HEK293T (cell line): ENCODE data around the gene GPD2.

Experiments
- CTCF ChIA-PET: fragments of 350-600 bp; formaldehyde crosslinking; extraction: SDS; loops from one replicate; lab custom pipeline; 2021; ENCODE audit warnings: antibody characterized with exemption, inconsistent platforms; lab: Yijun Ruan, JAX
- POLR2A ChIA-PET: fragments of 350-600 bp; formaldehyde crosslinking; extraction: SDS; loops from one replicate; lab custom pipeline; 2020; ENCODE audit warnings: antibody characterized with exemption, inconsistent platforms; lab: Yijun Ruan, JAX
- DNase-seq: peaks from one replicate; pipeline ENCODE4 v3.0.0; 2012; ENCODE audit warnings: mixed read lengths; ENCODE audit errors: extremely low spot score
- ARNT ChIP-seq: fragments of 450-650 bp; IDR thresholded peaks from 2 replicates; pipeline ENCODE4 v1.6.1; 2017; ENCODE audit warnings: mild to moderate bottlenecking
- BHLHE40 ChIP-seq: fragments of 450-650 bp; IDR thresholded peaks from 2 replicates; pipeline ENCODE4 v1.6.1; 2016; ENCODE audit warnings: mild to moderate bottlenecking, moderate library complexity, borderline replicate concordance
- CTBP1 ChIP-seq: fragments of 450-650 bp; IDR thresholded peaks from 2 replicates; pipeline ENCODE4 v1.6.1; 2016; ENCODE audit warnings: borderline replicate concordance
- ELF4 ChIP-seq: fragments of 450-650 bp; IDR thresholded peaks from 2 replicates; pipeline ENCODE4 v1.6.1; 2017; ENCODE audit warnings: antibody characterized with exemption
- FOXA1 ChIP-seq: fragments of 450-650 bp; IDR thresholded peaks from 2 replicates; pipeline ENCODE4 v1.6.1; 2016; ENCODE audit warnings: mild to moderate bottlenecking
- FOXK2 ChIP-seq: fragments of 450-650 bp; IDR thresholded peaks from 2 replicates; pipeline ENCODE4 v1.6.1; 2016; ENCODE audit warnings: mild to moderate bottlenecking
- FOXM1 ChIP-seq: fragments of 450-650 bp; IDR thresholded peaks from 2 replicates; pipeline ENCODE4 v1.6.1; 2017; ENCODE audit warnings: mild to moderate bottlenecking, borderline replicate concordance
- HDGF ChIP-seq: fragments of 450-650 bp; IDR thresholded peaks from 2 replicates; pipeline ENCODE4 v1.6.1; 2017; ENCODE audit warnings: antibody characterized with exemption, borderline replicate concordance
- L3MBTL2 ChIP-seq: fragments of 450-650 bp; conservative IDR thresholded peaks from 2 replicates; pipeline ENCODE4 v1.6.1; 2016; ENCODE audit warnings: mild to moderate bottlenecking
- LEF1 ChIP-seq: fragments of 450-650 bp; IDR thresholded peaks from 2 replicates; pipeline ENCODE4 v1.6.1; 2017; ENCODE audit warnings: mild to moderate bottlenecking, borderline replicate concordance
- NFRKB ChIP-seq: fragments of 450-650 bp; IDR thresholded peaks from 2 replicates; pipeline ENCODE4 v1.6.1; 2016; ENCODE audit warnings: mild to moderate bottlenecking, moderate library complexity
- SP1 ChIP-seq: fragments of 450-650 bp; IDR thresholded peaks from 2 replicates; pipeline ENCODE4 v1.6.1; 2017
- SUZ12 ChIP-seq: fragments of 450-650 bp; IDR thresholded peaks from 2 replicates; pipeline ENCODE4 v1.6.1; 2016; ENCODE audit warnings: mild to moderate bottlenecking
- TARDBP ChIP-seq: fragments of 450-650 bp; IDR thresholded peaks from 2 replicates; pipeline ENCODE4 v1.6.1; 2016
- ZNF384 ChIP-seq: fragments of 450-650 bp; IDR thresholded peaks from 2 replicates; pipeline ENCODE4 v1.6.1; 2016
- TF ChIP-seq, protein P1 (sequence below): fragments of 450-650 bp; IDR thresholded peaks from 2 replicates; pipeline ENCODE4 v1.6.1; 2016

Gene GPD2

DNA sequence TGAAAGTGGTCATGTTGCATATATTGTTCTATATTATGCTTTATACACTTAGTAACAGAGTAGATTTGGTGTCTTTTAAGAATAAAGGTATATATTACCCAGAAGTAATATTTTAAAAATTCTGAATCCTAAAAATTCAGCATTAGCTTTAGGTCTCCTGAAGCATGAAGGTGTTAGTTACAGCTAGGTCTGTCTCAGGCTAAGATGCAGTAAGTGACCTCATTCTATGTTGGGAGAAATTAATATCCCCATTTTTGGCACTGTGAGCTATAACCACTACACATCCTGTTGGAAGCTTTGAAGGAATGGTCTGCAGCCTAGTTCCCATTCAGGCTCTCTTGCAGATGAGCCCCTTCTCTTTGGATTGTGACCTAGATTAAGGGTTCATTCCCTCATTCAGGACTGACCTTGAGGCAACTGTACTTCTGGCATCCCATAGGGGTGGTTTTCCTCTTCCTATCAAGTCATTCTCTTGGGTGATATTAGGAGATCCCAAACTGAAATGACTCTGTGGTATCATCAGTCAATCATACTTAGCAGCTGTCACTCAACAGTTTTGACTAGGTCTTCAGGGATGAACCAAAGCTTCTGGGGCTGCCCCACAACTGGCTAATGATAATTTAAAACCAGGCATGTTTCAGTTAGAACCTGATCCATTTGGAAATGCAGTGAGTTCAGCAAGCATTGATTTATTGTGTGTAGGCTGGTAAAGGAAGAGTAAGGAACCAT is 117.7 kb downstream of the GPD2 start:
- TF ChIP-seq, protein P1, sequence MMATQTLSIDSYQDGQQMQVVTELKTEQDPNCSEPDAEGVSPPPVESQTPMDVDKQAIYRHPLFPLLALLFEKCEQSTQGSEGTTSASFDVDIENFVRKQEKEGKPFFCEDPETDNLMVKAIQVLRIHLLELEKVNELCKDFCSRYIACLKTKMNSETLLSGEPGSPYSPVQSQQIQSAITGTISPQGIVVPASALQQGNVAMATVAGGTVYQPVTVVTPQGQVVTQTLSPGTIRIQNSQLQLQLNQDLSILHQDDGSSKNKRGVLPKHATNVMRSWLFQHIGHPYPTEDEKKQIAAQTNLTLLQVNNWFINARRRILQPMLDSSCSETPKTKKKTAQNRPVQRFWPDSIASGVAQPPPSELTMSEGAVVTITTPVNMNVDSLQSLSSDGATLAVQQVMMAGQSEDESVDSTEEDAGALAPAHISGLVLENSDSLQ, result peak; percentile 66
- TF ChIP-seq SP1, result no peak
- CTCF ChIA-PET, result no interaction called here
- POLR2A ChIA-PET, result no interaction called here
- DNase-seq, result no peak

DNA sequence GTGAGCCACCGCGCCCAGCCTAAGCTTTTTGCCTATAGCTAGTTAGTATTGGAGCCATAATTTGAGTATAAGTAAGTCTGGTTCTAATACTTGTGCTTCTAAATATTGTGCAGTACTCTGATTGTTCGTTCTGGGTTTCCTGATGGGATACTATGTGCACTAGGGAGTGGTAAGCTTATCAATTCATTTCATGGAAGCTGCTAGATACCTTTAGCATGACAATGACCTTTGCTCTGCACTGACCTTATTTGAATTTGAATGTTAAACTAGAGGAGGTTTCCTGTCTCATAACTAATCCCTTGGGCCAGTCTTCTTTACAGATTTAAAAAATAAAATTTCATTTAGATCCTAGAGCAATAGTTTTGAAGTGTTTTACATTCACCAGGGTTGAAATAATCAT is 125.1 kb downstream of the GPD2 start:
- CTCF ChIA-PET, result no interaction called here
- DNase-seq, result no peak
- TF ChIP-seq FOXK2 (no peak), ZNF384 (no peak), ARNT (no peak), ELF4 (no peak), CTBP1 (no peak), FOXA1 (no peak), SUZ12 (no peak), BHLHE40 (no peak), SP1 (no peak), NFRKB (no peak), LEF1 (no peak), HDGF (no peak), L3MBTL2 (no peak), TARDBP (no peak), FOXM1 (no peak)
- TF ChIP-seq, protein P1, result no peak
- POLR2A ChIA-PET, result no interaction called here

DNA sequence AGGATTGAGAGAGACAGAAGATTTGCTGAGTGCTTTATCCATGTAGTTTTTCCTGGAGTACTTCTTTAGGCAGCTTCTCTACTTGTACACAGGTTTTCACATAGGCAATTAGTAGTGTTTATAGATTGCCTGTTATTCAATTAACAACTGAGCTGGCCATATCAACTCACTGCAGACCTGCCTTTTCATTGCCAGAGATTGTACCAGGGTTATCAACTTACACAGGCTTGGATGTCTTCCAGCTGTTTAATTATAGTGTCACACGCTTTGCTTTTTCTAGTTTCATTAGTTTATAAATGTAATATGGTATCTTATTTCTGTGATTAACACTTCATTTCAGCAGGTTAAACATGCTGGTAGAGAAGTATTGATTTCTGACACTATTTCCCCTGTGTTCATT is 125.9 kb downstream of the GPD2 start:
- CTCF ChIA-PET, result interaction anchor here (0.6 kb wide), 1 partner anchor 227 kb away, joined by 5 read pairs; no protein-coding TSS in a partner anchor
- no peak for DNase-seq
- no peak for TF ChIP-seq FOXM1
- no peak for TF ChIP-seq CTBP1
- TF ChIP-seq ZNF384, result no peak
- TF ChIP-seq ARNT, result no peak
- no peak for TF ChIP-seq TARDBP
- POLR2A ChIA-PET, result no interaction called here

DNA sequence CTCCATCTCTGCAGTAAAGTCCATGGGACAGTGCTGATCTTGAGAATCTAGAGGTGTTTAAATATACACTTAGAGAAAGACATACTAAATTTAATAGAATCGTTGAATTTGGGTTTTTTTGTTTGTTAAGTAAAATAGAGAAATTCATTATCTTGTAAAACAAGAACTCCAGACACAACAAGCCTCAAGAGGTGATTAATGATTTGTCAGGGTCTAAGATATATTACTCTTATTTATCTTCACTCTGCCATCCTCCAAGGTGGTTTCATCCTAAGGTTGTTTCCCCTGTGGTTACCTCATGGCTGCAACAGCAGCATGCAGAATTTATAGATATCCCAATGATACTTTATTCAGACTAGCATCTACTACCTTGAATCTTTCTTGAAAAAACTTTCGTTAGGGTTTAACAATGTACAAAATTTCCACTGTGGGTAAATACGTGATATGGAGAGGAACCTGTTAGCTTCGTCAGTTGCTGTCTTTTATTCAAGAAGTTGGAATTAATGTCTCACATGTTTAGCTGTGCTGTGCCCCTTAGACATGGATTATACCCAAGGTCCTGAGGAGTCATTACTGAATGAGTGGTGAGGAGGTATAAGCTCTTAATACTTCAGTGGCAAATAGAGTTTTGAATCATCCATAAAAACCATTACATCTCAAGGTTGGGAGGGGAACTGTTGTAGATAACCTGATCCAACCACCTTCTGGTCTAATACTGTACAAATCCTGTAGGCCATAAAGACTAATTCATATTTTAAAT is 128.0 kb downstream of the GPD2 start:
- no peak for TF ChIP-seq CTBP1
- TF ChIP-seq FOXK2, result no peak
- TF ChIP-seq LEF1, result no peak
- TF ChIP-seq ZNF384, result no peak
- TF ChIP-seq L3MBTL2, result no peak
- TF ChIP-seq, protein P1, result no peak
- no peak for TF ChIP-seq NFRKB
- TF ChIP-seq ELF4, result no peak
- no peak for TF ChIP-seq ARNT
- no peak for TF ChIP-seq SP1
- no peak for TF ChIP-seq TARDBP
- no peak for TF ChIP-seq FOXA1
- POLR2A ChIA-PET, result interaction anchor here (1.2 kb wide), 1 partner anchor 223 kb away, joined by 3 read pairs; no protein-coding TSS in a partner anchor
- CTCF ChIA-PET, result no interaction called here
- DNase-seq, result no peak

DNA sequence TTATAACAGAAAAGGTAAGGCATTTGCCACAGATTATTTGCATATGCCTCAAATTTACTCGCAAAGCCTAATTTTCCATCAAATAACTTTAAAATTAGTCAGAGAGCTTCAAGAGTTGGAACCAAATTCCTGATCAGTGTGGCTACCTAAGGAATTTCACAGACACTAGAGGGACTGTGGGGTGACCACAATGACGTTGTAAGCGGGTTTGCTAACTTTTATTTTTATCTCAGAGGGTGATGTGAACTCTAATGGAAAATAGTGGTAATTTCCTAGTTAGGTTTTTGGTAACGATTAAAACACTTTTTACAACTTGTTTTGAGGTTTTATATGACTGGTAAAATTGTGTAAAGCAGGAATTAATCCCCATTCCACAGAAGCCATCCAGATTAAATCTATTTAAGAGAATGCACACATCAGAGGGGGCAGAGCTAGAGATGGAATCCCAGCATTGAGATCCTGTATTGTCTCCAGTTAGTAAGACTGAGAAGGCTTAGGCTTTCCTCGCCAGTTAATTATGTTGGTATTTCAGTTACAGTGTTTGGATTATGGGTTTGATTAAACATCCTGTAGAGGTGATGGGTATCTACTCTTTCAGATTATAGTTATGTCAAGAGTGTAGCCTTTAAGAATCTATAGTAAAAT is 129.0 kb downstream of the GPD2 start:
- no peak for DNase-seq
- POLR2A ChIA-PET, result no interaction called here

More for the DNA sequence above, 129.0 kb downstream of the GPD2 start:
- TF ChIP-seq HDGF (no peak), FOXA1 (no peak), ARNT (no peak), CTBP1 (no peak), LEF1 (no peak), FOXM1 (no peak), NFRKB (no peak), L3MBTL2 (no peak), SUZ12 (no peak), ZNF384 (no peak), ELF4 (no peak), TARDBP (no peak), SP1 (no peak), BHLHE40 (no peak), FOXK2 (no peak)
- TF ChIP-seq, protein P1, result no peak
- CTCF ChIA-PET, result no interaction called here
